IMR-90 (cell line): ENCODE data around the gene JAKMIP1.

Experiments used
- CHD1 ChIP-seq: IDR thresholded peaks from 2 replicates; pipeline ENCODE4 v1.6.1; 2012; ENCODE audit warnings: low read depth, low read length, improper control_type of control experiment
- RAD21 ChIP-seq: IDR thresholded peaks from 2 replicates; pipeline ENCODE4 v1.6.1; 2012; ENCODE audit warnings: low read length, improper control_type of control experiment
- TF ChIP-seq, protein P1 (sequence below): conservative IDR thresholded peaks from 2 replicates; pipeline ENCODE4 v1.5.1; 2012; ENCODE audit warnings: mild to moderate bottlenecking, low read depth, low read length, improper control_type of control experiment

DNA sequence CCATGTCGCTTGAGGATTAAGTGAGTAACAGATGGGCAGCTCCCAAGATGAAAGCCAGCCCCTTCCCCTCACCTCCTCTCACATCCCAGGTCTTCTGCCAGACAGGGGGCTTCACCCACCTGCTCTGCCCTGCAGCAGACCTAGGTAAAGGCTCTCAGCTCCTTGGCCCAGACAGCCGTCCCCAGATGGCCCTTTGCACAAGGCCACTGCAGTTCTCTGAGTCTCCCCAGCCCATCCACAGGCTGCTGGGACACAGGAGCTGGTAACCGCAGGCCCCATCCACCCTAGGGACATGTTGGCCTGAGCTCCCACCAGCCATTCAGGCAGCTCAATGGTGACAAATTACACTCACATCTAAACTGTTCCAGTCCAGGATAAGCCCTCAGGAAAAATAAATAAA is 197.4 kb downstream of the JAKMIP1 start:
- TF ChIP-seq CHD1 (no peak), RAD21 (no peak)
- TF ChIP-seq, protein P1, sequence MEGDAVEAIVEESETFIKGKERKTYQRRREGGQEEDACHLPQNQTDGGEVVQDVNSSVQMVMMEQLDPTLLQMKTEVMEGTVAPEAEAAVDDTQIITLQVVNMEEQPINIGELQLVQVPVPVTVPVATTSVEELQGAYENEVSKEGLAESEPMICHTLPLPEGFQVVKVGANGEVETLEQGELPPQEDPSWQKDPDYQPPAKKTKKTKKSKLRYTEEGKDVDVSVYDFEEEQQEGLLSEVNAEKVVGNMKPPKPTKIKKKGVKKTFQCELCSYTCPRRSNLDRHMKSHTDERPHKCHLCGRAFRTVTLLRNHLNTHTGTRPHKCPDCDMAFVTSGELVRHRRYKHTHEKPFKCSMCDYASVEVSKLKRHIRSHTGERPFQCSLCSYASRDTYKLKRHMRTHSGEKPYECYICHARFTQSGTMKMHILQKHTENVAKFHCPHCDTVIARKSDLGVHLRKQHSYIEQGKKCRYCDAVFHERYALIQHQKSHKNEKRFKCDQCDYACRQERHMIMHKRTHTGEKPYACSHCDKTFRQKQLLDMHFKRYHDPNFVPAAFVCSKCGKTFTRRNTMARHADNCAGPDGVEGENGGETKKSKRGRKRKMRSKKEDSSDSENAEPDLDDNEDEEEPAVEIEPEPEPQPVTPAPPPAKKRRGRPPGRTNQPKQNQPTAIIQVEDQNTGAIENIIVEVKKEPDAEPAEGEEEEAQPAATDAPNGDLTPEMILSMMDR: no peak
